Measurements from ENCODE around the gene NR2E1. TPM values are rescaled to one million over a fixed set of nuclear protein-coding genes. Genes with fewer than 3 reads are reported as not detected.

Gene NR2E1
- 0.08 TPM for total RNA-seq

DNA sequence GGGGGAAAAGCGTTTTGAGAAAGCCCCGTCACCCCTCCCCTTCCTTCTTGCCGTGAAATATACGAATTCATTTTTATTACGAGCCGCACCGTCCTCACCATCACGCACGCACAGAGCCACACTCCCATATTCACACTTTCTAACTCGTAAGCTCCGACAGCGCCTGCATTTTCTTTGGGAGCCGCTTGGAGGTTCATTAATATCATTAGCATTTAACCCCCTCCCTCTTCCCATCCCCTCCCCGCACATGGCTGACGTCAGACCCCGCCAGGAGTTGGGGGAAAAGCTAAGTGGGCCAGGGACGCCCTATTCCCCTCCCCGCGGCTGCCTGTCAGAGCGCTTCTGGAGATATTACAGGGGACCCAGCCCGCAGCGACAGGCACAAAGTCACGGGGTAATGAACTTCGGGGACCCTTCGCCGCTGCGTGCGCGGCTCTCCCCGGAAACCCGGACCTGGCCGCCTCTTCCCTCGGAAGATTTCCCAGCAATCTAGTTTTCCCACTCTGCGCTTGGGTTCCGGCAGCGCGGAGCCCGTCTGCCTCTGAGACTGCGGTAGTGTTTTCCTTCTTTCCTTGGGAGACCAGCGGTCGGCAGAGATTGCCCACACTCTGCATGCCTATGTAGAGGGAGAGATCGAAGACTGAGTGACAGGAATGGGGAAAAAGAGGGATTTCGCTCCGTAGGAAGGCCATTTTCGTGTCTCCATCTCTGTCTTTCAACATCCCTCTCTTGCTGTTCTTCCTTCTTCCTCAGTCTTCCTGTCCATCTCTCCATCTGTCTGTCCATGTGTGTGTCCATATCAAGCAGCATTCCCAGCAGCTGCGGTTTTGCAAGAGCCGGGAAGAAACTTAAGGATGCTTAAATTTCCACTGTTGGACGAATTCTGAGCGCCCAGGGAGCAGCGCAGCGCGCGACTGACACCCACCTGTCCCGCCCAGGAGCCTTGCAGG, at the start of gene NR2E1:
TSS of gene NR2E1 (plus strand) at position 309 of the 950 bp plus-strand sequence. CDS start 744 bp downstream, outside the sequence.
- ATAC-seq: peak; percentile 7

GRCh38 chr6:108116546-108117426, 49.0 kb upstream of the NR2E1 start:
- ATAC-seq: no peak

DNA sequence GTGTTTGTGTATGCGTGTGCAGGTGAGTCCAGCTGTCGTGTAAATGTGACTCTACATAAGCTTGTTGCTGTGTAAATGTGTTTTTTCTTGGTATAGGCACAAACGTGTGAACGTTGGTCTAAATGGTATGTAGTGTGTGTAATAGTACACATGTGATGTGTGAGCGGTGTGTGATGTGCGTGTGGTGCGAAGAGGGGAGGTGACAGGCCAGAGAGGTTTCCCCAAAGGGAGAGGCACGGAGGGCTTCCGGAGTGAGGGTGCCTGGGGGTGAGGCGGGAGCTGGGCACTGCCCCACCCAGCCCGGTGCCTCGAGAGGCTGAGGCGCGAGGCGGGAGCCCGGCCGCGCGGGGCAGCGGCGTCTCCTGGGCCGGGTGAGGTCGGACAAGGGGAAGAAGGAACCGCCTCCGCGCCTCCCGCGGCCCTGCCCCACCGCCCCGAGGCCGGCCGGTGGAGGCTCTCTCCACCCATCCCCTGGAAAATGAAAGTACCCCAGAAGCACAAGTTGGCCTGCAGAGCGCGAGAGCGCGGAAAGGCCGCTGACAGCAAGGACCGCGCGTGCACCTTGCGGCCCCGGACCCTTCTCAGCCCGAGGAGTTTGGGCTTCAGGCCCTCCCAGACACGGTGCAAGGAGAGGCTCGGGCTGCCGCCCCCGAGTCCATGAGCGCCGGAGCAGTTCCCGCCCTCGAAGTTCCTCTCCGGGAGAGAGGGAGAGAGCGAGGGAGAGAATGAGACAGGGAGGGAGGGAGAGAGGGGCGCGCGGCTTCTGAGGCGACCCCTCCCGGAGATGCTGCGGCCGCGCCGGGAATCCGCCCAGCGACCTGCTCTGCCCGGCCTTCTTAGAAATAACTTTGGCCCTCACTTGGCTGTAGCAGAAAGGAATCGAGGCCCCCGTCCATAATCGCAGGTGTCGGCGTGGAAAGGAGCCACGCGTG, 48.1 kb upstream of the NR2E1 start:
- ATAC-seq: peak; percentile 27

DNA sequence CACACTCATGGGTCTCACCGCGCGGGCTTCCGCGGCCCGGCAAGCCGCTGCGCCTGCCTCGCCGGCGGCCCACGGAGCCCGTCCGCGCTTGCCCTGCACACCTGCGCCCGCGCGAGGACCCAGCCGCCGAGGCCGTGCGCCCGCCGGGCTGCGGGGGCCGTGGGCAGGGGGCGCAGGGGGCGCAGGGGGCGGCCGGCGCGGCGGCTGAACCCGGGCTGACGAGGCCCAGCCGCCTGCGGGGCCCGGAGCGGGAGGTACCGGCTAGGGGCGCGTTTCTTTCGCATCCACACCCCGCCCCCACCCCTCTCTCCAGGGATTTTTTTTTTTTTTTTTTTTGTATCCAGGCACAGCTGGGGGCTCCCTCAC, 47.5 kb upstream of the NR2E1 start:
- no peak for ATAC-seq

DNA sequence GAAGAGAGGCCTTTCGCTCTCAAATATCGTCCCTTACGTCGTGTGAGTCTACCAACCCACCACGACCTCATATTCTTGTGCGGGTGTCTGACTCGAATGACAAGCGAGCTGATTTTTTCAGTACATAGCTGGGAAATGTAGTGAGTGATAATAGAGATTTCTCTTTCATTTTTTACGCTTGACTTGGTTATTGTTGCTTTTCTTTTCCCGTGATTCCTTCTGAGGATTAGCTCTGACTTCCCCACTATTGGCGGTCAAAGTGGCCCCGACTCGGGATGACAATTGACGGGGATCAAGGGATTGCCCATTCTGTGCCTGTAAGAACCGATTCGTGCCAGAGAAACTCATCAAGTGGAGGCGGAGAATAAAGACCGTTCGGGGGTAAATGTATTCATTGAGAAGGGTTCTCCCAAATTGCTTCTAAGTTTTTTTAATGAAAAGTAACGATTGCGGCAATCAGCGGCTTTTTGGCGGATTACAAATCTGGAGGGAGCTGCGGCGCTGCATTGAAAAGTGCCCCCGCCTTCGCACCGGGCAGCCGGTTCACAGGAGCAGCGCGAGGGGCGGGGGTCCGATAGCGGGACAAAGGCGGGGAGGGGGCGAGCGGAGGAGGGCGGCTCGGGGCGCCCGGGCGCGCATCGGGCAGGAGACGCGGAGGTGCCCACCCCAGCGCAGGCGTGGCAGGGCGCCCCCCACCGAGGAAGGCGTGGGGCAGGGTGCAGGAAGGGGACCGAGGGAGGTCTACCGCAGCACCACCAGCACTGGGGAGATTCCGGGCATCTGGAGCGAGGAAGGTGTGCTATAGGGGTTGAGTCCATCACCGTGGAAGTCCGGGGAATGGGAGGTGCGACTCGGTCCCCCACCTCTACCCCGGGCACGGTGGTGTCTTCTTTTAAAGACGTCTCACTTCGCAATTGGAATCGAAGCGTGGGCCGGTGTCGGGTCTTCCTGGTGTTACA, 46.7 kb upstream of the NR2E1 start:
- ATAC-seq: no peak

GRCh38 chr6:108119769-108120141, 46.1 kb upstream of the NR2E1 start:
- ATAC-seq: no peak

DNA sequence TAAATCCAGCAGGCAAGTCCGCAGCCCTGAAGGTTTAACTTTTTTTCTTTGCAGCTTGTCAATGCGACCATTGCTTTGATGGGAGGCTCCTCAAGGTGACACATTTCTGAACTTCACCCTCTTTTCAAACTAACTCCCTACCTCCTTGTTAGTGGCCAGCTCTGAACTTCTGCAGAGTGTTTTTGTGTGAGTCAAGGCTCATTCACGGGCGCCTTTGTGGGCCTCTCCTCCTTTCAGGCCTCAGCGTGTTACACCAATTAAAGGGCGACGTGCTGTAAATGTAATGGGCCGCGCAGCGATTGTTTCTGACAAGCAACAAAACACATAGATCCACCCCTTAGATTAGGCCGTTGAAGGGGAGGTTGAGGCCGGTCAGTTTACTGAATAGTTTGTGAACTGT, 45.5 kb upstream of the NR2E1 start:
- no peak for ATAC-seq

- ATAC-seq: no peak
Observed at GRCh38 chr6:108121612-108122011, 44.2 kb upstream of the NR2E1 start.

- ATAC-seq: no peak
Observed at GRCh38 chr6:108123481-108123929, 42.3 kb upstream of the NR2E1 start.

- no peak for ATAC-seq
Observed at GRCh38 chr6:108123946-108124345, 41.9 kb upstream of the NR2E1 start.

GRCh38 chr6:108127056-108127455, 38.8 kb upstream of the NR2E1 start:
- ATAC-seq: no peak

GRCh38 chr6:108127826-108128225, 38.0 kb upstream of the NR2E1 start:
- peak; percentile 78 for ATAC-seq

DNA sequence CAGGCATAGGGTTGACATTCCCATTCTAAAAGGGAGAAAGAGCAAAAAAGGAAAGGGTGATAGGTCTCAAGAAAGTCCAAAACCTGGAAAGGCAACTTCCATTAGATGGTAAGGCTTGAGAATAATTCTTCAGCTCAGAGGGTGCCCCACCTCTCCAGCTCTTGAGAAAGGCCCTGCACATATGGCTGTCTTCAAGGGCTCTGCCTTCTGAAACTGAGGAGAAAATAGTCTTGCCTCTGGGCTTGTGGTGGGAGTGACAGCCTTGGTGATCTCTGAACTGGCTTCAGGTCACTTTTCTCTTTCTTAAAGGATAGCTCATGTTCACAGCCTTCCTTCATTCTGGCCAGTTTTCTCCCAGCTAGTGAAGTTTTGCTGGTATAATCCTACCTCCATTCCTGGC, 35.6 kb upstream of the NR2E1 start:
- ATAC-seq: no peak

DNA sequence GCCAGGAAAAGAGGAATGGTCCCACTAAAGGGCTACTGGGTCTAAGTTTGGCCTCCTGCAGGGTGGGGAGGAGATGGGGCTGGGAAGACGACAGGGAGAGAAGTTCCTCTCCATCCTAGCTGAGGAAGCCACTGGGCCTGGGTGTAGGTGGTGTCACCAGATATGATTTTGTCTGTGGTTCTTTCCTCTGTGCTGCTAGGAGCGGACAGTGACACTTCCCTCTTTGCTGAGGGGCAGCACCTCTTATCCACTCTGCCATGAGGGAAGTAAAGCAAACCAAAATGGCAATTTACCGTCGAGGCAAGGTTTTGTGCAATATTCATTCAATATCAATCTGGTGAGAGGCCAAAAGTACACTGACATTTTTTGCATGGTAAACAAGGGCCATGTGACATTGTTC, 33.0 kb upstream of the NR2E1 start:
- no peak for ATAC-seq

DNA sequence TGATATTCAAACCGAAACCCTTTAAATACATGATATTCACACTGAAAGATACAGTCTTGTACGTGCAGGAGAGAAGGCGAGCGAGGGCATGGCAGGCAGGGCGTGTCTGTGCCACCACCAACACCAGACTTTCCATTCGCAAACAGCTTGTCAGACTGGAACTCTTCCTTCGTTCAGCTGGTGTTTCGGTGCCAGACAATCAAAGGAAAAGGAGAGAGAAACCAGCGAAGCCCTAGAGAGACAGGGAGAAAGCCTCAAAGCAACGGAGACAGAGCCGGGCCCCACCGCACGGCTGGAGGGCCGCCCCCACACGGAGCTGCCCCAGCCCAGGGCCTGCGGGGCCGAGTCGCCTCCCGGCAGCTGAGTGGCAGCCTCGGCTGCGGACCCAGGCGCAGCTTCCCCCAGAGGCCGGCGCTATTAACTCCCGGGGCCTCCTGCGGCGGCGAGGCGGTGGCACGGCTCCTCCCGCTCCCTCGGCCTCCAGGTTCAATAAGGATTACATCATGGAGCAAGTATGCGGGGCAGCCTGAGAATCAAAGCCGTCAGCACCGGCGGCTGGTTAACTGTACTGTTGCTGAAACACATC, 32.1 kb upstream of the NR2E1 start:
- peak; percentile 82 for ATAC-seq

DNA sequence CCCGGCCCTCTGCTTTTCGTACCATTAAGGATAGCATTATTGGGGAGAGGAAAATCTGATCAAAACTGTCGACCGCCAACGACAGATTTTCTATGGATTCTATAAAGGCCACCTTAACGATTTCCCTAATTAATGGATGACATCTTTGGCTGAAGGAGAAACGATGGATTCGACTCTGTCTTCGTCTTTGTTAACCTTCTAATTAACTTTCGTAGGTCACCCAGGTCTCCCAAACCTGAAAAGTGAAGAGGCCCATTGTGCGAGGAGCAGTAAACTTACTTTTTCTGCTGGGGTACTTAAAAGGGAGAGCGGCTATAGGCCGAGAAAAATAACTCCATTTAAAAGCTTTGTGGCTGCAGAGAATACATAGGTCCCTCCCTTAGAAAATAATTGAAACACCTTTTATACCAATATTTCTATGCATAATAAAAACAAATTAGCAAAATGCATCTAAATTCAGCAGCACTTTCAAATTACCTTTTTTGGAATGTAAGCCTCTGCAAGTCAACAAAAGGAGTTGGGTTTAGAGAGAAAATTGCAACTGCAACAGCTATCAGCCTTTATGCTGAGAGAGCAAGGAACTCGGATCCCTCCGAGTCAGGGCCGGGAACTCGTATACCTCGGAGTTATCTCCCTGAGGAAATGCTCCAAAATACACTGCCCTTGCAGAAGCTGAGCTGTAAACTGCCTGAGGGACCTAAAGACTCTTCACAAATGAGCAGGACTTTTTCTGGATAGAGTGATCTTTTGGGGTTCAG, 31.4 kb upstream of the NR2E1 start:
- no peak for ATAC-seq

DNA sequence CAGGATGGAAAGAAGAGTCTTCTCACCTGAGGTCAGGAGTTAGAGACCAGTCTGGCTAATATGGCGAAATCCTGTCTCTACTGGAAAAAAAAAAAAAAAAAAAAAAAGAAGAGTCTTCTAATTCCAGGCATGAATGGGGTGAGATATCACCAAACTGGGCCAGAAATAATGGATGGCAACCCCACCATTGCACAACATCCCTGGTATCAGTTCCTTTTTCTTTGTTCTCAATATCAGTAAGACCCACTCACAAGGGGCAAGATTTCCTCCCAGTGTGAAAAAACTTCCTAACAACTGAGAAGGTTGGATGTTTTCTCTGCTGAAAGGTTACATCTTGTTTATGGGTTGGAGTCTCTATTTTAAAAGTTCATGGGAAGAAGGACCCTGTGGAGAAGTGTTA, 23.6 kb upstream of the NR2E1 start:
- ATAC-seq: no peak

DNA sequence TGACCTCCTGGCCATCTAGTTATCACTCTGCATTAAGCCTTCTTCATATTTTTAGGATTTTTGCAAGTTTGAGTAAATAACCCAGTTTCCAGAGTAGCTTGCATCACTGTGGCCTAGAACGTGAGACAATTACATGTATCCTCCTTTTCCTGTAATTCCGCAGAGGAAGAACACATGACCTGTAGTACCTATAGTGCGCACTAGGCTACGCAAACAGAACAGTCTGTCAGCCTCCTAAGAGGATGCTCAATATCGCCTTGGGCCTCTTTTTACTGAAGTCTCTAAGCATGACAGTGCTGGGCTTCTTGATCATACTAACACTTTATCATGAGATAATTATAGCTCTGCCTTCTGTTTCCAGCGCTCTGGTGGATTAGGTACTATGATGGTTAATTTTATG, 20.2 kb upstream of the NR2E1 start:
- ATAC-seq: no peak

GRCh38 chr6:108152446-108152845, 13.4 kb upstream of the NR2E1 start:
- ATAC-seq: no peak

Measured in esophagus mucosa (tissue), 1 donor.